NCI-H2227 treated with DMSO at 0.1 percent for 48 hours (cell line): ENCODE data around the gene EFHD2.

Experiments used
- DNase-seq: peaks from one replicate; lab custom pipeline; 2025; lab: John Stamatoyannopoulos, UW

Gene EFHD2

GRCh38 chr1:15476927-15477326 lies 67.2 kb downstream of the EFHD2 start:
- DNase-seq = no peak

GRCh38 chr1:15477646-15478212 lies 68.0 kb downstream of the EFHD2 start:
- no peak for DNase-seq
